Activated T-cell treated with anti-CD3 and anti-CD28 coated beads for 24 hours (primary cell): ENCODE data around the gene NOTCH2.

Source experiments
- DNase-seq: peaks from one replicate; pipeline ENCODE4 v3.0.0-alpha.2; 2020; ENCODE audit warnings: low read depth

NOTCH2 gene

GRCh38 chr1:119874186-119874585 is 195.3 kb downstream of the NOTCH2 start:
- no peak for DNase-seq

GRCh38 chr1:119873135-119874015 is 196.1 kb downstream of the NOTCH2 start:
- no peak for DNase-seq

DNA sequence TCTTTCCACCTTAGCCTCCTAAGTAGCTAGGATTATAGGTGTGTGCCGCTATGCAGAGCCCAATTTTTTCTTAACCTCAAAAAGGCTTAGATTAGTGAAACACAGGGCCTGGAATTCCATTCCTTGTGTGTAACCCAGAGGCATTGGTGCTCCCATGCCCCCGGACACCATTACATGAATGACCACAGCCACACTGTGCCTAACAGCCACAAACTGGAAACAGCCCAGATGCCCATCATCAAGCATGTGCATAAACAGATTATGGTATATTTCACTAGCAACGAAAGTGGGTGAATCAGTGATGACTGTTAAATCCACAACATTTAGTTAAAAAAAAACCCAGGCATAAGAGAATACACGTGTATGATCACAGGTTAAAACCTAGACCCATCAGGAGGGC is 197.6 kb downstream of the NOTCH2 start:
- DNase-seq = no peak

DNA sequence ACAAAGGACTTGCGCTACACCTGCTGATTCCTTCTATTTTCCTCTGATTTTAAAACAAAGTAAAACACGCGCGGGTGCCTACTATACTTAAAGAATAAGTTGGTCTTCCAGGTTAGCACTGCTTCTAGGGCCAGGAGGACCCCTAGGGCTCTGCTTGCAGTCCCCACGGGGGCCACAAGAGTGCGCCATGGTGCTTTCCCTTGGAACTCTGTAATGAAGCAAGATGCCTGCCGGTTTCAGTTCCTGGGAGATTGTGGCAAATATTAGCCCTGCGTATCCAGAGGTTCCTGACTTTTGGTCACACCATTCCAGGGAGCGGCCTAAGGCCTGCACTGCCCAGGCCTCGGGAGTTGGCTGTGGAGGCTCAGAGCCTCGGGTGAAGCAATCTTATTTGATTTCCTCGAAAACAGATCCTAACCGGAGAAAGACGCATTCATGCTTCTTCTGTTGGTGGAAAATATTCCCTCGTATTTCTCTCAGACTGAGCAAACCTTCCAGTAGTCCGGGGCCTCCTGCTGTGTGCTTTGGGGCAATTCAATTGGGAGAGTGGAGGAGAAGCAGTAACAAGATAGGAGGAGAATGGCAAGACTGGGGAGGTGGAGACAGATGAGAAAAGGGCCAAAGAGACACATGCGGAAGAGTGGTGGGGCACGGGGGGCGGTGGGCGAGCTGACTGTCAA is 198.4 kb downstream of the NOTCH2 start:
- DNase-seq = peak; percentile 34

GRCh38 chr1:119869995-119870394 is 199.5 kb downstream of the NOTCH2 start:
- no peak for DNase-seq

DNA sequence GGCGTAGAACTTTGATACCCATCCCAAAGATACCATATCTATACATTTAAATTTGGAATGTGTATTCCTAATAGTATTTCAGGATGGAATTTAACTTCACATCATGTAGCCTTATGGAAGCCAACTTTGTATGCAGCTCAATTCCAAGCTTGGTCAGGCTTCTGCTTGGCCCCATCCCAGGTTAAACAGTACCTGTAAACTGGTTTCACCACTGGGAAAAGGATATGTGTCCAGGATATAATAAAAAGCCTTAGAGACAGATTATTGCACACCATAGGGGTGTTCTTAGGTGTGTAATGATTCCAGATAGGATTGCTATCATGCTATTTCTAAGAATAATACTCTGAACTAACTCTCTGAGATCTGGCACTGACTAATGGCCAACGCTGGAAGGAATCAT is 201.3 kb downstream of the NOTCH2 start:
- no peak for DNase-seq

GRCh38 chr1:119866451-119866850 is 203.0 kb downstream of the NOTCH2 start:
- no peak for DNase-seq

DNA sequence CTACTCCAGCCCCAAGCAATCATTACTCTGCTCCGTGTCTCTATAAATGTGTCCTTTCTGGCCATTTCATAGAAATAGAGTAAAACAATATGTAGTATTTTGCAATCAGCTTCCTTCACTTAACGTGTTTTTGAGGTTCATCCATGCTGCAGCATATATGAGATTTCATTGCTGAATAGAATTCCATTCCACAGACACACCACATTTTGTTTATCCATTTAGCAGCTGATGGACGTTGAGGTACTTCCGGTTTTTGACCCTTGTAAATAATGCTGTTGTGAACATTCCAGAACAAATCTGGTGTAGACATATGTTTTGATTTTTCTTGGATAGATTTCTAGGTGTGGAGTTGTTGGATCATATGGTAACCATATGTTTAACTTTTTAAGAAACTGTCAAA is 203.8 kb downstream of the NOTCH2 start:
- no peak for DNase-seq

GRCh38 chr1:119862276-119862675 is 207.2 kb downstream of the NOTCH2 start:
- DNase-seq = no peak
